ENCODE data around the gene KRT28. TPM values are rescaled to one million over a fixed set of nuclear protein-coding genes. Genes with fewer than 3 reads are reported as not detected.

The KRT28 gene
- polyA plus RNA-seq, 1 donor (not counting 4 experiments of a cell fraction or from before 2014, with no cell fraction given), result not detected

GRCh38 chr17:40843242-40843641 lies 43.5 kb upstream of the KRT28 start:
- no peaks in the 10 kb centered on the region for H3K79me2 ChIP-seq (ENCODE audit: control insufficient read depth, insufficient read depth, low read length)
- no peak overlapping the region for H3K27ac ChIP-seq (ENCODE audit: control insufficient read depth, insufficient read depth, low read length)
- DNase-seq (ENCODE audit: low read depth, low spot score) (no peak), FAIRE-seq (no peak)
- TF ChIP-seq CTCF (optimal IDR thresholded peaks at IDR 0.05 in 1 of 3, IDR thresholded peaks at IDR 0.05 in 1 of 3, conservative IDR thresholded peaks at IDR 0.05 in 1 of 3; ENCODE audit: extremely low read depth in 1 of 3, insufficient read depth in 2 of 3, low read length in 3 of 3) (no peak), EZH2 (IDR thresholded peaks at IDR 0.05; ENCODE audit: low read length) (no peak)
- no peaks in the 10 kb centered on the region for H4K20me1 ChIP-seq (ENCODE audit: control insufficient read depth, extremely low read depth, insufficient read depth, low read length)
- dilution Hi-C loops (cut with MboI; ENCODE audit: extremely low pct_ligation_motif_present, low sequenced_read_pairs), result no loop called here
- no peak overlapping the region for H2AFZ ChIP-seq (ENCODE audit: control insufficient read depth, low read length)
- H3K4me2 ChIP-seq (ENCODE audit: control insufficient read depth, extremely low read depth, insufficient read depth, low read depth, low read length), result no peak overlapping the region
- H3K4me3 ChIP-seq (ENCODE audit: control insufficient read depth in 2 of 3, extremely low read depth in 1 of 3, insufficient read depth in 2 of 3, low read depth in 1 of 3, low read length in 3 of 3), result no peak overlapping the region
- no peaks in the 10 kb centered on the region for H3K9me1 ChIP-seq (ENCODE audit: control insufficient read depth, extremely low read depth, insufficient read depth, low read length)
- H3K27me3 ChIP-seq (ENCODE audit: control insufficient read depth, extremely low read depth, insufficient read depth, low read length), result no peaks in the 10 kb centered on the region
- H3K4me1 ChIP-seq (ENCODE audit: control insufficient read depth, extremely low read depth, insufficient read depth, low read length), result no peaks in the 10 kb centered on the region
- H3K9ac ChIP-seq (ENCODE audit: control insufficient read depth, extremely low read depth, insufficient read depth, low read length), result no peak overlapping the region
- H3K9me3 ChIP-seq (ENCODE audit: control insufficient read depth, low read depth, low read length), result no peaks in the 10 kb centered on the region
- H3K36me3 ChIP-seq (ENCODE audit: control insufficient read depth in 2 of 2, extremely low read depth in 1 of 2, insufficient read depth in 2 of 2, low read length in 2 of 2), result no peaks in the 10 kb centered on the region

GRCh38 chr17:40841246-40841645 lies 41.5 kb upstream of the KRT28 start:
- Histone ChIP-seq H3K9ac (ENCODE audit: control insufficient read depth, extremely low read depth, insufficient read depth, low read length) (no peak overlapping the region), H2AFZ (ENCODE audit: control insufficient read depth, low read length) (no peak overlapping the region), H3K36me3 (ENCODE audit: control insufficient read depth in 2 of 2, extremely low read depth in 1 of 2, insufficient read depth in 2 of 2, low read length in 2 of 2) (no peaks in the 10 kb centered on the region), H4K20me1 (ENCODE audit: control insufficient read depth, extremely low read depth, insufficient read depth, low read length) (no peaks in the 10 kb centered on the region), H3K9me1 (ENCODE audit: control insufficient read depth, extremely low read depth, insufficient read depth, low read length) (no peaks in the 10 kb centered on the region), H3K27me3 (ENCODE audit: control insufficient read depth, extremely low read depth, insufficient read depth, low read length) (no peaks in the 10 kb centered on the region), H3K9me3 (ENCODE audit: control insufficient read depth, low read depth, low read length) (no peaks in the 10 kb centered on the region), H3K4me1 (ENCODE audit: control insufficient read depth, extremely low read depth, insufficient read depth, low read length) (no peaks in the 10 kb centered on the region), H3K4me3 (ENCODE audit: control insufficient read depth in 2 of 3, extremely low read depth in 1 of 3, insufficient read depth in 2 of 3, low read depth in 1 of 3, low read length in 3 of 3) (no peak overlapping the region), H3K27ac (ENCODE audit: control insufficient read depth, insufficient read depth, low read length) (no peak overlapping the region), H3K79me2 (ENCODE audit: control insufficient read depth, insufficient read depth, low read length) (no peaks in the 10 kb centered on the region), H3K4me2 (ENCODE audit: control insufficient read depth, extremely low read depth, insufficient read depth, low read depth, low read length) (no peak overlapping the region)
- TF ChIP-seq EZH2 (IDR thresholded peaks at IDR 0.05; ENCODE audit: low read length) (no peak), CTCF (optimal IDR thresholded peaks at IDR 0.05 in 1 of 3, IDR thresholded peaks at IDR 0.05 in 1 of 3, conservative IDR thresholded peaks at IDR 0.05 in 1 of 3; ENCODE audit: extremely low read depth in 1 of 3, insufficient read depth in 2 of 3, low read length in 3 of 3) (no peak)
- no peak for DNase-seq (ENCODE audit: low read depth, low spot score)
- dilution Hi-C loops (cut with MboI; ENCODE audit: extremely low pct_ligation_motif_present, low sequenced_read_pairs), result no loop called here
- FAIRE-seq, result no peak

Measured in keratinocyte (primary cell).